Keratinocyte (primary cell): Measurements from ENCODE around the gene MGRN1.

Experiments used
- CTCF ChIP-seq, 3 experiments: IDR thresholded peaks in 1 of 3; conservative IDR thresholded peaks in 1 of 3; optimal IDR thresholded peaks in 1 of 3; 2 replicates in 2 of 3; 3 replicates in 1 of 3; pipeline versions ENCODE3 to v1.5.1; 2011; ENCODE audit warnings: low read length in 3 of 3, mild to moderate bottlenecking in 3 of 3, moderate library complexity in 2 of 3, control low read depth in 1 of 3, inconsistent platforms in 1 of 3; ENCODE audit not compliant: insufficient read depth in 2 of 3; ENCODE audit errors: extremely low read depth in 1 of 3
- EZH2 ChIP-seq: IDR thresholded peaks from one replicate; pipeline ENCODE4 v1.6.1; 2012; ENCODE audit warnings: inconsistent platforms, mild to moderate bottlenecking, low read length, moderate library complexity

- TF ChIP-seq CTCF (optimal IDR thresholded peaks at IDR 0.05 in 1 of 3, IDR thresholded peaks at IDR 0.05 in 1 of 3, conservative IDR thresholded peaks at IDR 0.05 in 1 of 3; ENCODE audit: extremely low read depth in 1 of 3, insufficient read depth in 2 of 3, low read length in 3 of 3) (no peak), EZH2 (no peak)
Measured at GRCh38 chr16:4578961-4579530, 45.6 kb upstream of the MGRN1 start.
